ENCODE results near the gene SLC22A23.

SLC22A23 gene

GRCh38 chr6:3230900-3231246 lies 226.0 kb downstream of the SLC22A23 start:
- DNase-seq (ENCODE audit: low read depth in 2 of 2, low spot score in 1 of 2) = no peak

- DNase-seq (ENCODE audit: low read depth in 2 of 2, low spot score in 1 of 2) = no peak
Observed at GRCh38 chr6:3230256-3230882, 226.5 kb downstream of the SLC22A23 start.

DNA sequence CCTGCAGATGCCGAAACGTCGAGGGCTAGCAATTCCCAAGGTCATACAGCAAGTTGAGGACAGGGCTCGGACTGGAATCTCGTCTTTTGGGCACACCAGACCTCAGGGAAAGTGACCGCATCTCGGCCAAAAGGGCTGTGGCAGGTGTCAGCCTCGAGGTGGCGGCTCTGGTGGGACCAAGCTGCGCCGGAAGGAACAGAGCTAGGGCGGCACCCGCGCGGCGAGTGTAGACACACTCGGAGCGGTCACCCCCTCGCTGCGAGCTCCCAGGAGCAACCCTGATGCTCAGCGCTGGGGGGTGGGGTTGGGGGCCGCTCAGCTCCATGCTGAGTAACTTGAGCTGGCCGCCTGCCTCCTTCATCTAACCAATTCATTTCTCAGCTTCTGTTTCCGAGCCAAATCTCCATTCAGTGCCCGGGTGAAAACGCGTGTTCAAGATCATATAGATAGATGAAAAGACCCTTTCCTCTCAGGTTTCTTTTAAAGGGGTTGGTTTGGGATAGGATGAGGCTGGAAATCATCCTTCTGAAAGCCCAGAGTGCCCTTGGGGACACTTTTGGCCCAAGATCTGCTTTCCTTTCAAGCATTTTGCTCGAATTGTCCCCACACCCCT lies 227.2 kb downstream of the SLC22A23 start:
- no peak for DNase-seq (ENCODE audit: low read depth in 2 of 2, low spot score in 1 of 2)

DNA sequence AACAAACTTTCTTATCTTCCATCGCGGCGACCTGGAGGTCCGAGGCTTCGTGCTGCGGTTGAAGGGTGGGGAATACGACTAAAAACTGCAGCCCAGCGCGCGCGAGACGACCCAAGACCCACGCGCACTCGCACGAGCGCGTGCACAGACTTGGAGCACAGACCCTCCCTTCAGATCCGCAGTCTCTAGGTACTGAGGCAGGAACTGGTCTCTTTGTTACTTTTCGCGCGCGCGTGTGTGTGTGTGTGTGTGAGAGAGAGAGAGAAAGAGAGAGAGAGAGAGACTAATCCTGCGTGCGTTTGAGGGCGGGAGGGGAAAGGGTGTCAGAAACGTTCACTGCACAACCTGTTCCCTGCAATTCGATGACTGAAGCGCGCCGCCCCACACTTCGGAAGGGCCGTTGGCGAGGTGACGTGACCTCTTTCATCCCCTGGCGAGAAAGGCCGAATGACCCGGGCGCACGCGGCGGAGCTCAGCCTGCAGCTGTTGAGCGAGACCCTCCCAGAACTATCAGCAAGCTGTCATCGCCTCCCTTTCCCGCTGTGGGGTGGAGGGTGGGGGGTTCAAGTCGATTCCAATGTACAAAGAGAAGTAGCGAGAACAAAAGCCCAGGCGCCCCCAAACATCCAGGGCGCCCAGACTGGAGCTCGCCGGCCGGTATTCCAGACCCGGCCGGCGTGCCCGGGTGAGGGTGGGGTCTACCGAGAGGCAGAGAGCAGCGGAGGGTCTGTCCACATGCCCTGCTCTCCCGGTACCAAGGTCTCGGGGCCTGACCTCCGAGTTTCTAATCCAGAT lies 227.9 kb downstream of the SLC22A23 start:
- DNase-seq (ENCODE audit: low read depth in 2 of 2, low spot score in 1 of 2) = no peak

GRCh38 chr6:3228046-3228671 lies 228.7 kb downstream of the SLC22A23 start:
- DNase-seq (ENCODE audit: low read depth in 2 of 2, low spot score in 1 of 2) = no peak

GRCh38 chr6:3227363-3228045 lies 229.3 kb downstream of the SLC22A23 start, which contains the start of gene TUBB2B:
Gene TUBB2B (minus strand): TSS chr6:3227653. CDS start chr6:3227543, 110 bp downstream.
- no peak for DNase-seq (ENCODE audit: low read depth in 2 of 2, low spot score in 1 of 2)

DNA sequence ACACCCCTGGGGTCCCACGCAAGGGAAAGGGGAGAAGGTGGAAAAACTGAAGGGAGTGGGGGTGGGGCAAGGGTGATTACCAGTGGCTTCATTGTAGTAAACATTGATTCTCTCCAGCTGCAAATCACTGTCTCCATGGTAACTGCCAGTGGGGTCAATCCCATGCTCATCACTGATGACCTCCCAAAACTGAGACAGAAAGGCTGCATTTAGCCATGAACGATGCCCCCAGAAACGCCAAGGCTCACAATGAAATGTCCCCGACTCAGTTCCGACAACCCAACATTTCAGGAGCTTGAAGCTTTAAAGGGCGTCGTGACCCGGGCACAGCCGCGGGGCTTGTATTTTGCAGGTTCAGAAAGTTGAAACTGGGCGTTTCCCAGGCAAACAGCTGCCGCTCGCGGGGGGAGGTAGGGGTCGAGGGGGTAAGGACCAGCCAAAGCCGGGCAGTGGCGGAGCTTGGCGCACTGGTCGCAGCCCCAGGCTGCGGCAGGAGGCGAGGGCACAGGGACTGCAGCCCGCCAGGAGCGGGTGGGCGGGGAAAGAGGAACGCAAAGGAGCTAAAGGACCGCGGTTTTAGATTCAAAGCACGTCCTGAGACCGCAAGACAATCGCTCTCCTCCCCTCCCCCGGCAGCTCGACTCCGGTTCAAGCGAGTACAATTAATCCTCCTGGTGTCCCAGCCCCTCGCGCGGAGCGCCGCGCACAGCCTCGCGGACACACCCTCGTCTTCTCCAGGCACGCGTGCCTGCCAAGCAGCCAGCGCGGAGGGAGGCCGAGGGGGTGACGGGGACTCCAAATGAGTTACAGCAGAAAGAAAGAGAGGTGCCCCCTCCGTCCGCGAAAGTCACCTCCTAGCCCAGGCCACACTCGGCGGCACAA lies 230.1 kb downstream of the SLC22A23 start:
- DNase-seq (ENCODE audit: low read depth in 2 of 2, low spot score in 1 of 2) = no peak

DNA sequence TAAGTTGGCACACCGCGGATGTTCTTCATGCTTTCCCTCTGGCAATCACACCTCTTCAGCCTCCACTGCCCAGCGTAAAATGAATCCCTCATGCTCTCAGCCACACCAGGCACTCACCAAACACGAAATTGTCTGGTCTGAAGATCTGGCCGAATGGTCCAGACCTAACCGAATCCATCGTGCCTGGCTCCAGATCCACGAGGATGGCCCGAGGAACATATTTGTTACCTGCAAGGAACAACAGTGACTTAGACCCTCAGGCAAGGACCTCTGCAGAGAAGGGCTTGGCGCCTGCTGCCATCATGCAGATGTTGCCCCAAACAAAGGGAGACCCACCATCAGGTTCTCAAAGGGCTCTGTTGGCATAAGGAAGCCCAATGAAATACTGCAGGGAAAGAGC lies 230.8 kb downstream of the SLC22A23 start:
- no peak for DNase-seq (ENCODE audit: low read depth in 2 of 2, low spot score in 1 of 2)

DNA sequence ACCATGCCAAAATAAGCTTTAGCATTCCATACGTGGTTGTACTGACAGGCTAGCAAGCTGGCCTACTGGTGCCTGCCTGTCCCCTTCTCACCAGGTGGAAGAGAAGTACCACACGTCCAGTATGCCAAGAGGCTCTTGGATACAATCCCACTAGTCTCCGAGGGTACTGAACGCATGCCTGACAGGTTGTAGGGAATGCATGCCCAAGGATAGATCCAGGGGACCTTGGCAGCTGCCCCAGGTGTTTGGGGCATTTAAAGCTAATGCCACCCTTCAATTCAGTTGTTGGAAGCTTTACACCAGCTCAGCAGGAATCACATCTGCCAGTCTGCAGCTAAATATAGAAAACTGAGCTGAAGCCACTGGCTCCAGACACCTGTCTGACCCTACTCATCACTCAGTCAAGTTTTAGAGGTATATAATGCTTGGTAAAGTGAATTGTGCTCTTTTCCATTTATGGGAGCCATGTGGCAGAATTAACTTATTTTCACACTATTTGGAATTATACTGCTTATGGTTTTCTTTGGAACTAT lies 234.3 kb downstream of the SLC22A23 start:
- DNase-seq (ENCODE audit: low read depth in 2 of 2, low spot score in 1 of 2) = no peak

DNA sequence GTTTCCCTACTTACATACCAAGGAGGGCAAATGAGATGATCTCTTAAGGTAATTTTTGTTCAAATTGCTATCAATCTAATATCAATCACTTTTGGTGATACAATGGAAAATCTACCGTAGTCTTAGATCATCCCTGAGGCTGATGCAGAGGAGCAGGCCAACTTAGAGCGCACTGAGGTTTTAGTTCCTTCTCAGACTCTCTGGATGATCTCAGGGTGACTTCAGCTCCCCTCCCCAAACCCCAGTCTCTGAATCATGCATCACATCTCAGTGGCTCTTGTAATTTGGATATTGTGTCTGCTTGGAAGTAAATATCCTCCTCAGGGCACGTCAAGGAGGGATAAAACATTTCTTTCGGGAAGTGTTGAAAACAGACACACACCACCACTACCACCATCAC lies 235.3 kb downstream of the SLC22A23 start:
- DNase-seq (ENCODE audit: low read depth in 2 of 2, low spot score in 1 of 2) = no peak

GRCh38 chr6:3220366-3220765 lies 236.5 kb downstream of the SLC22A23 start:
- DNase-seq (ENCODE audit: low read depth in 2 of 2, low spot score in 1 of 2) = no peak
